ENCODE results near the gene PCDHGB3.
"Not testable (repeated sequence)": the region's sequence is repeated elsewhere in the genome, so short reads cannot be mapped to it uniquely, and the experiment has no call there.

Gene PCDHGB3

DNA sequence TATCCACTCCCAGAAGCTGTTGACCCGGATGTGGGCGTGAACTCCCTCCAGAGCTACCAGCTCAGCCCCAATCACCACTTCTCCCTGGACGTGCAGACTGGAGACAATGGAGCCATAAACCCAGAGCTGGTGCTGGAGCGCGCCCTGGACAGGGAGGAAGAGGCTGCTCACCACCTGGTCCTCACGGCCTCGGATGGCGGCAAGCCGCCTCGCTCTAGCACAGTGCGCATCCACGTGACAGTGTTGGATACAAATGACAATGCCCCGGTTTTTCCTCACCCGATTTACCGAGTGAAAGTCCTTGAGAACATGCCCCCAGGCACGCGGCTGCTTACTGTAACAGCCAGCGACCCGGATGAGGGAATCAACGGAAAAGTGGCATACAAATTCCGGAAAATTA is 23.2 kb downstream of the PCDHGB3 start:
- no peak for DNase-seq

DNA sequence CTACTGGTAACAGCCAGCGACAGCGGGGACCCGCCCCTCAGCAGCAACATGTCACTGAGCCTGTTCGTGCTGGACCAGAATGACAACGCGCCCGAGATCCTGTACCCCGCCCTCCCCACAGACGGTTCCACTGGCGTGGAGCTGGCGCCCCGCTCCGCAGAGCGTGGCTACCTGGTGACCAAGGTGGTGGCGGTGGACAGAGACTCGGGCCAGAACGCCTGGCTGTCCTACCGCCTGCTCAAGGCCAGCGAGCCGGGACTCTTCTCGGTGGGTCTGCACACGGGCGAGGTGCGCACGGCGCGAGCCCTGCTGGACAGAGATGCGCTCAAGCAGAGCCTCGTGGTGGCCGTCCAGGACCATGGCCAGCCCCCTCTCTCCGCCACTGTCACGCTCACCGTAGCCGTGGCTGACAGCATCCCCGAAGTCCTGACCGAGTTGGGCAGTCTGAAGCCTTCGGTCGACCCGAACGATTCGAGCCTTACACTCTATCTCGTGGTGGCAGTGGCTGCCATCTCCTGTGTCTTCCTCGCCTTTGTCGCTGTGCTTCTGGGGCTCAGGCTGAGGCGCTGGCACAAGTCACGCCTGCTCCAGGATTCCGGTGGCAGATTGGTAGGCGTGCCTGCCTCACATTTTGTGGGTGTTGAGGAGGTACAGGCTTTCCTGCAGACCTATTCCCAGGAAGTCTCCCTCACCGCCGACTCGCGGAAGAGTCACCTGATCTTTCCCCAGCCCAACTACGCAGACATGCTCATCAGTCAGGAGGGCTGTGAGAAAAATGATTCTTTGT is 24.6 kb downstream of the PCDHGB3 start:
- DNase-seq, result not testable (repeated sequence)

DNA sequence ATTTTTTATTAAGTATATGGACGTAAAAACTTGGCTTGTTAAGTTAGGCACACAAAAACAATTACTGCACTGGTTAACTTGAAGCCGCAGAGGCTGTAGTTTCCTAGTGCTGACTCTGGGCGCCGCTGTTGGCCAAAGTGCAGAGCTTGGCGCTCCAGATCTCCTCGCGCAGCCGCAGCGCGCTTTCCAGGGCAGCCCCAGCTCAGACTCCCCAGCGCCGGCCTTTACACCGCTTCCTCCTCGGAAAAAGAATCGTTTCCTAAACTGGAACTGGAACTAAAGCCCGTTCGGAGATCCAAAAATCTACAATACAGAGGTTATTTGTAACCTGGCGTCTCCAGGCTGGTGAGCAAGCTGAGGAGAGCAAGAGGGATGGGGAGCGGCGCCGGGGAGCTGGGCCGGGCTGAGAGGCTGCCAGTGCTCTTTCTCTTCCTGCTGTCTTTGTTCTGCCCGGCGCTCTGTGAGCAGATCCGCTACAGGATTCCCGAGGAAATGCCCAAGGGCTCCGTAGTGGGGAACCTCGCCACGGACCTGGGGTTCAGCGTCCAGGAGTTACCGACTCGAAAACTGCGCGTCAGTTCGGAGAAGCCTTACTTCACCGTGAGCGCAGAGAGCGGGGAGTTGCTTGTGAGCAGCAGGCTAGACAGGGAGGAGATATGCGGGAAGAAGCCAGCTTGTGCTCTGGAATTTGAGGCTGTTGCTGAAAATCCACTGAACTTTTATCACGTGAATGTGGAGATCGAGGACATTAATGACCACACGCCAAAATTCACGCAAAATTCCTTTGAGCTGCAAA is 27.9 kb downstream of the PCDHGB3 start, which contains the start of gene PCDHGB5:
TSS of gene PCDHGB5 (plus strand) at position 192 of the 796 bp plus-strand sequence. CDS start at position 373, 181 bp downstream.
- DNase-seq, result not testable (repeated sequence)

DNA sequence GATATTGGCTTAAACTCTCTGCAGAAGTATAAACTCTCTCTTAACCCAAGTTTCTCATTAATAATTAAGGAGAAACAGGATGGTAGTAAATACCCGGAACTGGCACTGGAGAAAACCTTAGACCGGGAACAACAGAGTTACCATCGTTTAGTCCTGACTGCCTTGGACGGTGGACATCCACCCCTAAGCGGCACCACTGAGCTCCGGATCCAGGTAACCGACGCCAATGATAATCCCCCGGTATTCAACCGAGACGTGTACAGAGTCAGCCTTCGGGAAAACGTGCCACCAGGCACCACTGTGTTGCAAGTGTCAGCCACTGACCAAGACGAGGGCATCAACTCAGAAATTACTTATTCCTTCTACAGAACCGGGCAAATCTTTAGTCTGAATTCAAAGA is 28.6 kb downstream of the PCDHGB3 start:
- DNase-seq, result no peak

DNA sequence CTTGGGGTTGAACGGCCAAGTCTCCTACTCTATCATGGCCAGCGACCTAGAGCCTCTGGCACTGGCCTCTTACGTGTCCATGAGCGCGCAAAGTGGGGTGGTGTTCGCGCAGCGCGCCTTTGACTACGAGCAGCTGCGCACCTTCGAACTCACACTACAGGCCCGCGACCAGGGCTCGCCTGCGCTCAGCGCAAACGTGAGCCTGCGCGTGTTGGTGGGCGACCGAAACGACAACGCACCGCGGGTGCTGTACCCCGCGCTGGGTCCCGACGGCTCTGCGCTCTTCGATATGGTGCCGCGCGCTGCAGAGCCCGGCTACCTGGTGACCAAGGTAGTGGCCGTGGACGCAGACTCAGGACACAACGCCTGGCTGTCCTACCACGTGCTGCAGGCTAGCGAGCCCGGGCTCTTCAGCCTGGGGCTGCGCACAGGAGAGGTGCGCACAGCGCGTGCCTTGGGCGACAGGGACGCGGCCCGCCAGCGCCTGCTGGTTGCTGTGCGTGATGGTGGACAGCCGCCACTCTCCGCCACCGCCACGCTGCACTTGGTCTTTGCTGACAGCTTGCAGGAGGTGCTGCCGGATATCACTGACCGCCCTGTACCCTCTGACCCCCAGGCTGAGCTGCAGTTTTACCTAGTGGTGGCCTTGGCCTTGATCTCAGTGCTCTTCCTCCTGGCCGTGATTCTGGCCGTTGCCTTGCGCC is 29.7 kb downstream of the PCDHGB3 start:
- DNase-seq, result no peak

DNA sequence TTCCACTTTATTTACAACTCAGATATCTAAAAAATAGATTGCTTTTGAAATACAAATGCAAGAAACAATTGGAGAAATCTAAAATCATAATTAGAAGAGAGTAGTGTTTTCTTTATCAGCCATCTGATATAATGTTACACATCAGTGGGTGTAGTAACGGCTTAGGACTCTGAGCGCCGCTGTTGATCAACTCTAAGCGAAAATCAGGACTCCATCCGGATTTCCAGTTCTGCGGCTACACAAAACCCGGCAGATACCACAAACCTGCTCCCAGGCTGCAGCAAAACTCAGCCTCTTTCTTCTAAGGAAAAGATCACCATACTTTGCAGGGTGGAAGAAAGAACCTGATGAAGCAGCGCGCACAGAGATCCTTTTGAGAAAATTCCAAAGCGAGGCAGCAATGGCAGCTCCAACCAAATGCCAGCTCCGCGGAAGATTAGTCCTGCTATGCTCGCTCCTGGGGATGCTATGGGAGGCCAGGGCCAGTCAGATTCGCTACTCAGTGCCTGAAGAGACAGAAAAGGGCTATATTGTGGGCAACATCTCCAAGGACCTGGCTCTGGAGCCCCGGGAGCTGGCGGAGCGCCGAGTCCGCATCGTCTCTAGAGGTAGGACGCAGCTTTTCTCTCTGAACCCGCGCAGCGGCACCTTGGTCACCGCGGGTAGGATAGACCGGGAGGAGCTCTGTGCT is 32.7 kb downstream of the PCDHGB3 start, which contains the start of gene PCDHGA9:
TSS of gene PCDHGA9 (plus strand) at position 226 of the 691 bp plus-strand sequence. CDS start at position 401, 175 bp downstream.
- DNase-seq, result peak; percentile 34

DNA sequence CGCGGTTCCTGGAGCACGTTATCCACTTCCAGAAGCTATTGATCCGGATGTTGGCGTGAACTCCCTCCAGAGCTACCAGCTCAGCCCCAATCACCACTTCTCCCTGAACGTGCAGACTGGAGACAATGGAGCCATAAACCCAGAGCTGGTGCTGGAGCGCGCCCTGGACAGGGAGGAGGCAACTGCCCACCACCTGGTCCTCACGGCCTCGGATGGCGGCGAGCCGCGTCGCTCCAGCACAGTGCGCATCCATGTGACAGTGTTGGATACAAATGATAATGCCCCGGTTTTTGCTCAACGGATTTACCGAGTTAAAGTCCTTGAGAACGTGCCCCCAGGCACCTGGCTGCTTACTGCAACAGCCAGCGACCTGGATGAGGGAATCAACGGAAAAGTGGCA is 33.3 kb downstream of the PCDHGB3 start:
- DNase-seq, result no peak

DNA sequence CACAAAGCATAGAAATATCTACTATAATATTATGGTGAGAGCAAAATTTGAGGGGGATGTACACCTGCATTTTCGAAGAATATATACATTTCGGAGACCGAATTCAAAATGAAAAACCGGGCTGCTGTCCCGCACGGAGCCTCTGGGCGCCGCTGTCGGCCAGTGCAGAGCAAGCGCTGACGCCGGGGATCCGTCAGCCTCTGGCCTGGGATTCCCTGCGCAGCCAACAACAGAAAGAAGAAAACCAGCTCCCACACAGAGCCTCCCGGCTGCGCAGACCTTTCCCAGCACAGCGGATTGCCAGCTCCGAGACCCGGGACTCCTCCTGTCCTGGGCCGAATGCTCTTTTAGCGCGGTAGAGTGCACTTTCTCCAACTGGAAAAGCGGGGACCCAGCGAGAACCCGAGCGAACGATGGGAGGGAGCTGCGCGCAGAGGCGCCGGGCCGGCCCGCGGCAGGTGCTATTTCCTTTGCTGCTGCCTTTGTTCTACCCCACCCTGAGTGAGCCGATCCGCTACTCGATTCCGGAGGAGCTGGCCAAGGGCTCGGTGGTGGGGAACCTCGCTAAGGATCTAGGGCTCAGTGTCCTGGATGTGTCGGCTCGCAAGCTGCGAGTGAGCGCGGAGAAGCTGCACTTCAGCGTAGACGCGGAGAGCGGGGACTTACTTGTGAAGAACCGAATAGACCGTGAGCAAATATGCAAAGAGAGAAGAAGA is 37.9 kb downstream of the PCDHGB3 start, which contains the start of gene PCDHGB6:
TSS of gene PCDHGB6 (plus strand) at position 232 of the 716 bp plus-strand sequence. CDS start at position 414, 182 bp downstream.
- peak; percentile 46 for DNase-seq

DNA sequence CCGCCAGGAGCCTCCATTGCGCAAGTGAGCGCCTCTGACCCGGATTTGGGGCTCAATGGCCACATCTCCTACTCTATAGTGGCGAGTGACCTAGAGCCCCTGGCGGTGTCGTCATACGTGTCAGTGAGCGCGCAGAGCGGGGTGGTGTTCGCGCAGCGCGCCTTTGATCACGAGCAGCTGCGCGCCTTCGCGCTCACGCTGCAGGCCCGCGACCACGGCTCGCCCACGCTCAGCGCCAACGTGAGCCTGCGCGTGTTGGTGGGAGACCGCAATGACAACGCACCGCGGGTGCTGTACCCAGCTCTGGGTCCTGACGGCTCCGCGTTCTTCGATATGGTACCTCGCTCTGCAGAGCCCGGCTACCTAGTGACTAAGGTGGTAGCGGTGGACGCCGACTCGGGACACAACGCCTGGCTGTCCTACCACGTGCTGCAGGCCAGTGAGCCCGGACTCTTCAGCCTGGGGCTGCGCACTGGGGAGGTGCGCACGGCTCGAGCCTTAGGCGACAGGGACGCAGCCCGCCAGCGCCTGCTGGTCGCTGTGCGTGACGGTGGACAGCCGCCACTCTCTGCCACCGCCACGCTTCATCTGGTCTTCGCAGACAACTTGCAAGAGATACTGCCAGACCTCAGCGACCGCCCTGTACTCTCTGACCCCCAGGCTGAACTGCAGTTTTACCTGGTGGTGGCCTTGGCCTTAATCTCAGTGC is 39.7 kb downstream of the PCDHGB3 start:
- no peak for DNase-seq

DNA sequence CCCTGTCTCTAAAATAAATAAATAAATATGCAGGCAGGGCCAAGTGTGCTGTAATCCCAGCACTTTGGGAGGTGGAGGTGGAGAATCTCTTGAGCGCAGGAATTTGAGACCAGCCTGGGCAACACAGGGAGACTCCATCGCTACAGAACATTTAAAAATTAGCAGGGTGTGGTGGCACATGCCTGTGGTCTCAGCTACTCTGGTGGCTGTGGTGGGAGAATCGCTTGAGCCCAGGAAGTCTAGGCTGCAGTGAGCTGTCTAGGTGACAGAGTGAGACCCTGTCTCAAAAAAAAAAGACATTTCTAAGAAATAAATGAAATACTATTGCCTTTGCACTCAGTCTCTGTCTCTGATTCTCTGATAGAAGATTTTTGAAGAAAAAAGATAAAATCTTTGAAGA is 41.5 kb downstream of the PCDHGB3 start:
- no peak for DNase-seq

DNA sequence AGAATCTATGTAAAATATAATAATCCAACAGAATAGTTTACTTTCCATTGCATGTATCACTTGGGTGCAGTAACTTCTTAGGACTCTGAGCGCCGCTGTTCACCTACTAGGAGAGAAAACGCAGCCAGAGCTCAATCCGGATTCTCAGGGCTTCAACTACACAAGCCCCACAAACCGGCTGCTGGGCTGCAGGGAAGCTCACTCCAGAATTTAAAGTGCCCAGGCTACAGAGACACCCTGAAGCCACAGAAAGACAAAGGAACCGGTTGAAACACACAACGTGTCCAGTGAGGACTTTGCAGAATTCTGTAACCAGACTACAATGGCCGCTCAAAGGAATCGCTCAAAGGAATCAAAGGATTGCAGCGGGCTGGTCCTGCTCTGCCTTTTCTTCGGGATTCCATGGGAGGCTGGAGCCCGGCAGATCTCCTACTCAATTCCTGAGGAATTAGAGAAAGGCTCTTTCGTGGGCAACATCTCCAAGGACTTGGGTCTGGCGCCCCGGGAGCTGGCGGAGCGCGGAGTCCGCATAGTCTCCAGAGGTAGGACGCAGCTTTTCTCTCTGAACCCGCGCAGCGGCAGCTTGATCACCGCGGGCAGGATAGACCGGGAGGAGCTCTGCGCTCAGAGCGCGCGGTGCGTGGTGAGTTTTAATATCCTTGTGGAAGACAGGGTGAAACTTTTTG is 43.0 kb downstream of the PCDHGB3 start, which contains the start of gene PCDHGA10:
TSS of gene PCDHGA10 (plus strand) at position 134 of the 686 bp plus-strand sequence. CDS start at position 323, 189 bp downstream.
- no peak for DNase-seq

DNA sequence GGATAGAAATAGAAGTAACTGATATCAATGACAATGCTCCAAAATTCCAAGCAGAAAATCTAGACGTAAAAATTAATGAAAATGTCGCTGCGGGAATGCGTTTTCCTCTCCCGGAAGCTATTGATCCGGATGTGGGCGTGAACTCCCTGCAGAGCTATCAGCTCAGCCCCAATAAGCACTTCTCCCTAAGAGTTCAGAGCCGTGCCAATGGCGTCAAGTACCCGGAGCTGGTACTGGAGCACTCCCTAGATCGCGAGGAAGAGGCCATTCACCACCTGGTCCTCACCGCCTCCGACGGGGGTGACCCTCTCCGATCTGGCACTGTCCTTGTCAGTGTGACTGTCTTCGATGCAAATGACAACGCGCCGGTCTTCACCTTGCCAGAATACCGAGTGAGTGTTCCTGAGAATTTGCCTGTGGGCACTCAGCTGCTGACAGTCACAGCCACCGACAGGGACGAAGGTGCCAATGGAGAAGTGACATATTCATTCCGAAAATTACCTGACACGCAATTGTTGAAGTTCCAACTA is 43.6 kb downstream of the PCDHGB3 start:
- DNase-seq, result no peak

DNA sequence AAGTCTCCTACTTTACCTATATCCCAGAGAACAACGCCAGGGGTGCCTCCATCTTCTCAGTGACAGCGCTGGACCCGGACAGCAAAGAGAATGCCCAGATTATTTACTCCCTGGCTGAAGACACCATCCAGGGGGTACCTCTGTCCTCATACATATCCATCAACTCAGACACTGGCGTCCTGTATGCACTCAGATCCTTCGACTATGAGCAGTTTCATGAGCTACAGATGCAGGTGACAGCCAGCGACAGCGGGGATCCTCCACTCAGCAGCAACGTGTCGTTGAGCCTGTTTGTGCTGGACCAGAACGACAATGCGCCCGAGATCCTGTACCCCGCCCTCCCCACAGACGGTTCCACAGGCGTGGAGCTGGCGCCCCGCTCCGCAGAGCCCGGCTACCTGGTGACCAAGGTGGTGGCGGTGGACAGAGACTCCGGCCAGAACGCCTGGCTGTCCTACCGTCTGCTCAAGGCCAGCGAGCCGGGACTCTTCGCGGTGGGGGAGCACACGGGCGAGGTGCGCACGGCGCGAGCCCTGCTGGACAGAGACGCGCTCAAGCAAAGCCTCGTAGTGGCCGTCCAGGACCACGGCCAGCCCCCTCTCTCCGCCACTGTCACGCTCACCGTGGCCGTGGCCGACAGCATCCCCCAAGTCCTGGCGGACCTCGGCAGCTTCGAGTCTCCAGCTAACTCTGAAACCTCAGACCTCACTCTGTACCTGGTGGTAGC is 44.7 kb downstream of the PCDHGB3 start:
- not testable (repeated sequence) for DNase-seq

DNA sequence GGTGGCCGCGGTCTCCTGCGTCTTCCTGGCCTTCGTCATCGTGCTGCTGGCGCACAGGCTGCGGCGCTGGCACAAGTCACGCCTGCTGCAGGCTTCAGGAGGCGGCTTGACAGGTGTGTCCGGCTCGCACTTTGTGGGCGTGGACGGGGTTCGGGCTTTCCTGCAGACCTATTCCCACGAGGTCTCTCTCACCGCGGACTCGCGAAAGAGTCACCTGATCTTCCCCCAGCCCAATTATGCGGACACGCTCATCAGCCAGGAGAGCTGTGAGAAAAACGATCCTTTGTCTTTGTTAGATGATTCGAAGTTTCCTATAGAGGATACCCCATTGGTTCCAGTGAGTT is 45.2 kb downstream of the PCDHGB3 start:
- not testable (repeated sequence) for DNase-seq

DNA sequence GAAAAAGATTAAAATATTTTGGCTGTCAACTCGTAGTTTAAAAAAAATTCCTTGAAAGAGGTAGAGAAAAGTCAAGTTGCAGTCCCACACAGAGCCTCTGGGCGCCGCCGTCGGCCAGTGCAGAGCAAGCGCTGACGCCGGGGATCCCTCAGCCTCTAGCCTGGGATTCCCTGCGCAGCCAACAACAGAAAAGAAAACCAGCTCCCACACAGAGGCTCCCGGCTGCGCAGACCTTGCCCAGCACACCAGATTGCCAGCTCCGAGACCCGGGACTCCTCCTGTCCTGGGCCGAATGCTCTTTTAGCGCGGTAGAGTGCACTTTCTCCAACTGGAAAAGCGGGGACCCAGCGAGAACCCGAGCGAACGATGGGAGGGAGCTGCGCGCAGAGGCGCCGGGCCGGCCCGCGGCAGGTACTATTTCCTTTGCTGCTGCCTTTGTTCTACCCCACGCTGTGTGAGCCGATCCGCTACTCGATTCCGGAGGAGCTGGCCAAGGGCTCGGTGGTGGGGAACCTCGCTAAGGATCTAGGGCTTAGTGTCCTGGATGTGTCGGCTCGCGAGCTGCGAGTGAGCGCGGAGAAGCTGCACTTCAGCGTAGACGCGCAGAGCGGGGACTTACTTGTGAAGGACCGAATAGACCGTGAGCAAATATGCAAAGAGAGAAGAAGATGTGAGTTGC is 47.6 kb downstream of the PCDHGB3 start, which contains the start of gene PCDHGB7:
TSS of gene PCDHGB7 (plus strand) at position 184 of the 679 bp plus-strand sequence. CDS start at position 367, 183 bp downstream.
- DNase-seq, result peak; percentile 76

DNA sequence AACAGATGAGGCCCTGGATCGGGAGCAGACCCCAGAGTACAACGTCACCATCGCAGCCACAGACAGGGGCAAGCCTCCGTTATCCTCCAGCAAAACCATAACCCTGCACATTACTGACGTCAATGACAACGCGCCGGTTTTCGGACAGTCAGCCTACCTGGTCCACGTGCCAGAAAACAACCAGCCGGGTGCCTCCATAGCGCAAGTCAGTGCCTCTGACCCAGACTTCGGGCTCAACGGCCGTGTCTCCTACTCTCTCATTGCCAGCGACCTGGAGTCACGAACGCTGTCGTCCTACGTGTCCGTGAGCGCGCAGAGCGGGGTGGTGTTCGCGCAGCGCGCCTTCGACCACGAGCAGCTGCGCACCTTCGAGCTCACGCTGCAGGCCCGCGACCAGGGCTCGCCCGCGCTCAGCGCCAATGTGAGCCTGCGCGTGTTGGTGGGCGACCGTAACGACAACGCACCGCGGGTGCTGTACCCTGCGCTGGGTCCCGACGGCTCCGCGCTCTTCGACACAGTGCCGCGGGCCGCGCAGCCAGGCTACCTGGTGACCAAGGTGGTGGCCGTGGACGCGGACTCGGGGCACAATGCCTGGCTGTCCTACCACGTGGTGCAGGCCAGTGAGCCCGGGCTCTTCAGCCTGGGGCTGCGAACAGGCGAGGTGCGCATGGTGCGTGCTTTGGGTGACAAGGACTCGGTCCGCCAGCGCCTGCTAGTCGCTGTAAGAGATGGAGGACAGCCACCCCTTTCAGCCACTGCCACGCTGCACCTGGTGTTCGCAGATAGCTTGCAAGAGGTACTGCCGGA is 49.2 kb downstream of the PCDHGB3 start:
- no peak for DNase-seq

DNA sequence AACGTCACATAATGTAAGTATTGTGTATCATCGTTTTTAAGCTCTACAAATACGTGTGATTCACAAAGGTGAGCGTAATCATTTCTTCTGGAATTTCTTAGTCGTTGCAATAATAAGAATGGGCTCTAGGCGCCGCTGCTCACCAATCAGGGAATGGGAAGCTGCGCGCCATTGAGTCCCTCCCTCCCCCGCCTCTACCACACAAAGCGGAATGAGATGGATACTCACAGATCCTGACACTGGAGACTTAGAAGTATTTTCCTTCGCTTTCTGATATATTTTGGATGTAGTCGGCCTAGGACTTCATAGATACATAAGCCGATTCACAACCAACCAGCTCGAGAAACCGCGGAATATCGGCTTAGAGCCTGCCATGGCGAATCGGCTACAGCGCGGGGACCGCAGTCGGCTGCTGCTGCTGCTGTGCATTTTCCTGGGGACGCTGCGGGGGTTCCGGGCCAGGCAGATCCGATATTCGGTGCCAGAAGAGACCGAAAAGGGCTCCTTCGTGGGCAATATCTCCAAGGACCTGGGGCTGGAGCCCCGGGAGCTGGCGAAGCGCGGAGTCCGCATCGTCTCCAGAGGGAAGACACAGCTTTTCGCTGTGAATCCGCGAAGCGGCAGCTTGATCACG is 50.9 kb downstream of the PCDHGB3 start, which contains the start of gene PCDHGA11:
TSS of gene PCDHGA11 (plus strand) at position 197 of the 634 bp plus-strand sequence. CDS start at position 374, 177 bp downstream.
- DNase-seq, result no peak

All from right hindlimb (tissue), 1 donor.